NCI-H1092 (cell line): ENCODE data around the gene UGT1A6.

Experiments used
- DNase-seq: peaks from one replicate; lab custom pipeline; 2025; lab: John Stamatoyannopoulos, UW

Gene UGT1A6

GRCh38 chr2:233819884-233820773 is 127.4 kb downstream of the UGT1A6 start:
- no peak for DNase-seq

- no peak for DNase-seq
These were observed 128.1 kb downstream of the UGT1A6 start for GRCh38 chr2:233820774-233821105.

GRCh38 chr2:233821196-233821595 is 128.5 kb downstream of the UGT1A6 start:
- no peak for DNase-seq

- no peak for DNase-seq
These were observed 129.0 kb downstream of the UGT1A6 start for GRCh38 chr2:233821709-233822100.

- no peak for DNase-seq
These were observed 129.5 kb downstream of the UGT1A6 start for GRCh38 chr2:233822101-233822771.
